Measurements from ENCODE around the gene ODAD2.
"Not testable (repeated sequence)": the region's sequence is repeated elsewhere in the genome, so short reads cannot be mapped to it uniquely, and the experiment has no call there.

Gene ODAD2

GRCh38 chr10:27998954-27999275 lies at the start of gene ODAD2:
Gene ODAD2, minus strand, starts transcription at chr10:27999079. Its CDS starts 3,937 bp downstream, at chr10:27995142.
- no peak for DNase-seq

- DNase-seq: no peak
Observed at GRCh38 chr10:28047061-28047460, 48.2 kb upstream of the ODAD2 start.

- no peak for DNase-seq
Observed at GRCh38 chr10:28046579-28046978, 47.7 kb upstream of the ODAD2 start.

GRCh38 chr10:28043941-28044340 lies 45.1 kb upstream of the ODAD2 start:
- no peak for DNase-seq

- no peak for DNase-seq
Observed at GRCh38 chr10:28036587-28036986, 37.7 kb upstream of the ODAD2 start.

- DNase-seq: no peak
Observed at GRCh38 chr10:28020993-28021982, 22.4 kb upstream of the ODAD2 start.

- no peak for DNase-seq
Observed at GRCh38 chr10:28020080-28020860, 21.4 kb upstream of the ODAD2 start.

- DNase-seq: no peak
Observed at GRCh38 chr10:28014651-28015050, 15.8 kb upstream of the ODAD2 start.

GRCh38 chr10:28012990-28013515 lies 14.2 kb upstream of the ODAD2 start:
- no peak for DNase-seq

GRCh38 chr10:28010821-28011220 lies 11.9 kb upstream of the ODAD2 start:
- no peak for DNase-seq

- DNase-seq: no peak
Observed at GRCh38 chr10:28008054-28008453, 9.2 kb upstream of the ODAD2 start.

GRCh38 chr10:28001353-28001752 lies 2.5 kb upstream of the ODAD2 start:
- no peak for DNase-seq

GRCh38 chr10:27998178-27998953 lies 513 bp downstream of the ODAD2 start:
- DNase-seq: no peak

GRCh38 chr10:27997865-27998177 lies 1.1 kb downstream of the ODAD2 start:
- DNase-seq: no peak

- no peak for DNase-seq
Observed at GRCh38 chr10:27995311-27995710, 3.6 kb downstream of the ODAD2 start.

GRCh38 chr10:27989357-27989756 lies 9.5 kb downstream of the ODAD2 start:
- not testable (repeated sequence) for DNase-seq

GRCh38 chr10:27986821-27987220 lies 12.1 kb downstream of the ODAD2 start:
- no peak for DNase-seq

- no peak for DNase-seq
Observed at GRCh38 chr10:27982875-27983543, 15.9 kb downstream of the ODAD2 start.

GRCh38 chr10:27981744-27982143 lies 17.1 kb downstream of the ODAD2 start:
- no peak for DNase-seq

- not testable (repeated sequence) for DNase-seq
Observed at GRCh38 chr10:27970795-27971194, 28.1 kb downstream of the ODAD2 start.

- DNase-seq: not testable (repeated sequence)
Observed at GRCh38 chr10:27969931-27970330, 28.9 kb downstream of the ODAD2 start.

GRCh38 chr10:27959093-27959715 lies 39.7 kb downstream of the ODAD2 start:
- no peak for DNase-seq
